Right lobe of liver (tissue), 6 donors: Measurements from ENCODE around the gene ACTR3C. TPM values are rescaled to one million over a fixed set of nuclear protein-coding genes. Genes with fewer than 3 reads are reported as not detected.
A peak's percentile ranks its signal among the peaks of the same experiment; 100 is the strongest.

Experiments
- ATAC-seq, 4 donors: fragments of 200-7000 bp; cut with Tn5 transposase; one replicate each; pipeline ENCODE4 v1.9.1; 2020; ENCODE audit warnings: mild to moderate bottlenecking in 4 of 4, moderate library complexity in 4 of 4
- DNase-seq, 3 donors: peaks; one replicate each; pipeline ENCODE4 v3.0.0-alpha.2; 2020
- H3K27ac ChIP-seq, 3 donors: fragments of 200-600 bp; one replicate each; pipeline ENCODE4 v1.8.0; 2022
- H3K27me3 ChIP-seq, 2 donors: fragments of 200-600 bp; one replicate each; pipeline ENCODE4 v1.8.0; 2022
- H3K36me3 ChIP-seq, 4 donors: fragments of 200-600 bp; sonication (generic) in 1 of 4; one replicate each; pipeline versions ENCODE4 v1.5.1 to v1.8.0; 2017 to 2022; ENCODE audit warnings: control low read depth in 1 of 4
- H3K4me1 ChIP-seq, 4 donors: fragments of 200-600 bp; sonication (generic) in 1 of 4; one replicate each; pipeline versions ENCODE4 v1.5.1 to v1.8.0; 2017 to 2022; ENCODE audit warnings: control low read depth in 1 of 4
- H3K4me3 ChIP-seq, 3 donors: fragments of 200-600 bp; one replicate each; pipeline ENCODE4 v1.8.0; 2022
- H3K9me3 ChIP-seq, 4 donors: fragments of 200-600 bp; sonication (generic) in 1 of 4; one replicate each; pipeline versions ENCODE4 v1.5.1 to v1.8.0; 2017 to 2022; ENCODE audit warnings: control low read depth in 1 of 4
- POLR2A ChIP-seq: fragments of 450-650 bp; IDR thresholded peaks from one replicate; pipeline ENCODE4 v1.6.1; 2017; ENCODE audit warnings: antibody characterized with exemption, mild to moderate bottlenecking
- WGBS: methylation state at CpG from one replicate; pipeline ENCODE4 v1.1.6; 2018; ENCODE audit warnings: low coverage, low lambda C conversion rate; ENCODE audit not compliant: insufficient coverage; ENCODE audit errors: missing lambda C conversion rate; 5-methylcytosine and 5-hydroxymethylcytosine counted together
- intact Hi-C, 2 donors: fragments of 100-400 bp; cut with DNase I; formaldehyde crosslinking; loops; one replicate each; pipeline versions ENCODE4 v1.11.2 to v1.14.1; 2022
- total RNA-seq, 6 experiments: library from RNA; depleted of rRNA in 2 of 6; stranded (reverse); fragments of >200 nt in 2 of 6; fragmentation: NEBNext Ultra II Directional in 3 of 6; extraction: Animal tissue kit (Norgen Biotek cat#: 25700) in 3 of 6; gene quantifications; one replicate each; pipeline versions ENCODE4 v1.1.0 to v1.2.4, GENCODE V29; 2016 to 2023
- TF ChIP-seq, protein P1 (sequence below), 4 donors: fragments of 200-600 bp in 3 of 4; fragments of 450-650 bp in 1 of 4; IDR thresholded peaks; one replicate each; pipeline versions ENCODE4 v1.5.1 to v1.8.0; 2016 to 2022; ENCODE audit warnings: antibody characterized with exemption in 4 of 4, mild to moderate bottlenecking in 2 of 4
- donor health status: DM: no; HTN: yes; CAD: no.
- donor health status: DM: no; HTN: no; CAD: no.
- donor health status: DM: no; HTN: no; CAD: no.
- donor health status: DM: no; HTN: yes; CAD: no.
- donor health status: DM: no; HTN: yes; CAD: no.

ACTR3C gene
- total RNA-seq, 6 experiments from 2014 or later = 30.0 to 36.5 (median 32.7) TPM

DNA sequence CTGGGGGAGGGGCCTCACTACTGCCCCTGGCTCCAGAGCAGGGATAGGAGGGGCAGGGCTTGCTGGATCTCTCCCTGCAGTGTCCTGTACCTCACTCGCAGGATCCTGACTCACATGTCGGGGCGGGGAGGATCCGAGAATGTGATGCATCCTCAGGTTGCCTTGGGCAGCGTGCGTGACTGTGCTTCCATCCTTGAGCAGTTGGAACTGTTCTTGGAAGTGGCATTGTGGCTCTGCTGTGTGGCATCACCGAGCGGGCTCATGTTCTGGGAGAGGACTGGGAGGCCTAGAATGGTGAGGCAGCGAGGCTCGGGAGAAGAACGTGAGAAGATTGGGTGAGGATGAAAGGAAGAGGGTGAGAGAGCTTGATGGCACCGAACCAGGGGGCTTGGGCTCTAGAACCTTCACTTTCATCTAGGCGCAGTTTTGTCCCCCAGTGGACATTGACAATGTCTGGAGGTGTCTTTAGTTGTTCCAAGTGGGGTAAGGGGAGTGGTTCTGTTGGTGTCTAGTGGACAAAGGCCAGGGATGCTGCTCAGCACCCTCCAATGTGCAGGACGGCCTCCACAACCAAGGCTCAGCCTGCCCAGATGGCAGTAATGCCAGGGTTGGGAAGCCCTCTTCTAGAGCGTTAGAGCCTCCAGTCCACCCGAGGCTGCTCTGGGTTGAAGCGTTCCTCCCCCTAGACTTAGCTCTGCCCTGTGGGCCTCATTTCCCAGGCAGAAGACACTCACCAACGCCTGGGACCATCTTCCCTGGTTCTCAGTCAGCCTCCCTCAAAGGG lies 9.7 kb upstream of the ACTR3C start:
- no peaks in the 10 kb centered on the region for H3K9me3 ChIP-seq
- H3K27me3 ChIP-seq = no peaks in the 10 kb centered on the region
- H3K36me3 ChIP-seq = peaks cover 0 to 17% (median 3%) of the 10 kb centered on the region in 4 donors
- no peak for TF ChIP-seq POLR2A
- TF ChIP-seq, protein P1, sequence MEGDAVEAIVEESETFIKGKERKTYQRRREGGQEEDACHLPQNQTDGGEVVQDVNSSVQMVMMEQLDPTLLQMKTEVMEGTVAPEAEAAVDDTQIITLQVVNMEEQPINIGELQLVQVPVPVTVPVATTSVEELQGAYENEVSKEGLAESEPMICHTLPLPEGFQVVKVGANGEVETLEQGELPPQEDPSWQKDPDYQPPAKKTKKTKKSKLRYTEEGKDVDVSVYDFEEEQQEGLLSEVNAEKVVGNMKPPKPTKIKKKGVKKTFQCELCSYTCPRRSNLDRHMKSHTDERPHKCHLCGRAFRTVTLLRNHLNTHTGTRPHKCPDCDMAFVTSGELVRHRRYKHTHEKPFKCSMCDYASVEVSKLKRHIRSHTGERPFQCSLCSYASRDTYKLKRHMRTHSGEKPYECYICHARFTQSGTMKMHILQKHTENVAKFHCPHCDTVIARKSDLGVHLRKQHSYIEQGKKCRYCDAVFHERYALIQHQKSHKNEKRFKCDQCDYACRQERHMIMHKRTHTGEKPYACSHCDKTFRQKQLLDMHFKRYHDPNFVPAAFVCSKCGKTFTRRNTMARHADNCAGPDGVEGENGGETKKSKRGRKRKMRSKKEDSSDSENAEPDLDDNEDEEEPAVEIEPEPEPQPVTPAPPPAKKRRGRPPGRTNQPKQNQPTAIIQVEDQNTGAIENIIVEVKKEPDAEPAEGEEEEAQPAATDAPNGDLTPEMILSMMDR (IDR thresholded peaks at IDR 0.05) = no peak
- H3K4me1 ChIP-seq = peaks cover 0 to 37% (median 18%) of the 10 kb centered on the region in 4 donors
- H3K27ac ChIP-seq = no peak overlapping the region
- DNase-seq = no peak
- intact Hi-C loops = no loop called here
- WGBS = 100% methylated on average over 1 of the region's 18 CpGs
- no peak for ATAC-seq
- no peak overlapping the region for H3K4me3 ChIP-seq

DNA sequence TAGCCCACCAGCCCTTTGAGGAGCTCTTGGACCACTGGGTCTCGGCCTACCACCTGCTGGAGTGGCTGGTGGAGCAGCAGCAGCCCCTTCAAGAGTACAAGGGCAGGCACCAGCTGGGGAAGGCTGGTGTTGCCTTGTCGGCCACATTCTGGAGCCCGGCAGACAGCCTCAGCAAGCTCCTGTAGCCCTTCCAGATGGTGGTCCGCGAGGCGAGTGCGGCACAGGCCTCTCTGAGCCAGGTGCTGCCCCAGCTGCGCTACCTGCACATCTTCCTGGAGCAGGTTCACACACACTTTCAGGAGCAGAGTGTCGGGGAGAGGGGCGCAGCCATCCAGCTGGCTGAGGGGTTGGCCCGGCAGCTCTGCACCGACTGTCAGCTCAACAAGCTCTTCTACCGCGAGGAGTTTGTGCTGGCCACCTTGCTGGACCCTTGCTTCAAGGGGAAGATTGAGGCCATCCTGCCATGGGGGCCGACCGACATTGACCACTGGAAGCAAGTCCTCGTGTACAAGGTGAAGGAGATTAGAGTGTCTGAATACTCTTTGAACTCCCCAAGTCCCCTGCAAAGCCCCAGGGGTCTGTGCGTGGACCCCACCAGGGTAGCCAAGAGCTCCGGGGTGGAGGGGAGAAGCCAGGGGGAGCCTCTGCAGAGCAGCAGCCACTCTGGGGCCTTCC lies 7.0 kb upstream of the ACTR3C start:
- DNase-seq = no peak
- intact Hi-C loops = no loop called here
- Histone ChIP-seq H3K27me3 (no peaks in the 10 kb centered on the region), H3K4me1 (peaks cover 0 to 17% (median 6%) of the 10 kb centered on the region in 4 donors), H3K27ac (no peak overlapping the region), H3K4me3 (no peak overlapping the region), H3K36me3 (peaks cover 0 to 17% (median 7%) of the 10 kb centered on the region in 4 donors), H3K9me3 (no peaks in the 10 kb centered on the region)
- ATAC-seq = no peak
- TF ChIP-seq POLR2A = no peak
- TF ChIP-seq, protein P1 (IDR thresholded peaks at IDR 0.05) = no peak
- 100% methylated on average over 1 of the region's 19 CpGs for WGBS

DNA sequence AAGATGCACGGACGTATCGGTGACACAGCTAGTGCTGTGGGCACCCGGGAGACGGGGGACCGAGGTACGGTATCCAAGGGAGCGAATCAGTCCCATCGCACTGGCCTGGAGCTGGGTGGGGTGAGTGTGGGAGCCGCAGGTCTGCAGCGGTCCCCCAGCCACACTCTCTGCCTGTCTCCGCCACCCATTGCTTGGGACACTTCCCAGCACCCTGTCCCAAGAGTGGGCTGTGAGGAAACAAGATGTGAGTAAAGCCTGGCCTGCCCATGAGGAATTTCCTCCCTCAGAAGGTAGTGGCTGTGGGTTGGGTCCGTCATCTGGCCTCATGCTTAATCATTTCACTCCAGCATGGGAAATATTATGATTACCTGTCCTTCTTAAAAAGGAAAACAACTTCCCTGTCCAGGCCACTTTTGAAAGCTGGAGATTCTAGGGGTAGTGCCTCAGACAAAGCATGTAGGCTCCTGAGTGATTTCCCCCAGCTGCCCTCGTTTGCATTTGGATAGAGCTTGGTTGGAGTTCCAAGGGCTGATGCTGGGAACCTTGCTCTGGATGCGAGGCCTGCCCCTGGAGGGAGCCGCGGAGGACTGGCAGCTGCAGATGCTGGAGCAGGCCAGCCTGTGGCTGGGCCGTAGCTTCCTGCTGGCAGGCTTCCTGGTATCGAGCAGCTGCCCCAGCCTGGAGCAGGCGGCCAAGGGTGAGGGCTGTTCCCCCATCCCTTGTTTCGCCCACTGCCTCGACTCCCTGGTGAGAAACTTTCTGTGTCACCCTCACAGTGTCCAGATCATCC lies 6.2 kb upstream of the ACTR3C start:
- DNase-seq (peak in 1 of 3 donors; percentile 69), ATAC-seq (peak; percentile 17 to 69 (median 50))
- 79% methylated on average over 9 of the region's 22 CpGs for WGBS
- intact Hi-C loops = no loop called here
- H3K36me3 ChIP-seq = peaks cover 0 to 17% (median 7%) of the 10 kb centered on the region in 4 donors
- no peak overlapping the region for H3K4me3 ChIP-seq
- H3K9me3 ChIP-seq = no peaks in the 10 kb centered on the region
- no peak overlapping the region for H3K27ac ChIP-seq
- peaks cover 0 to 17% (median 6%) of the 10 kb centered on the region in 4 donors for H3K4me1 ChIP-seq
- TF ChIP-seq POLR2A = no peak
- TF ChIP-seq, protein P1 (IDR thresholded peaks at IDR 0.05) = no peak
- no peaks in the 10 kb centered on the region for H3K27me3 ChIP-seq

DNA sequence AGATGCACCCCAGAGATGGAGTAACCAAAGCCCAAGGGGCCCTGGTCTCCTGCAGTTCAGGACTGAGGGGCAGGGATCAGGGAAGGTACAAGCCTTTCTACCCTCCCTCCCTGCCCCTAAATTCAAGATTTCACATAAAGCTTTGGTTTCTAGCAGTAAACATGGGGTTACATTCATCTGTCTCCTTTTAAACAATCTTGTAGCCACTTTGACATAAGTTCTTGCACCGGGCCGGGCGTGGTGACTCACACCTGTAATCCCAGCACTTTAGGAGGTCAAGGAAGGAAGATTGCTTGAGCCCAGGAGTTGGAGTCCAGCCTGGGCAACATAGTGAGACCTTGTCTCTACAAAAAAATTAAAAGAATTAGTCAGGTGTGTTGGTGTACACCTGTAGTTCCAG lies 4.0 kb upstream of the ACTR3C start:
- TF ChIP-seq, protein P1 (IDR thresholded peaks at IDR 0.05) = no peak
- no peak for TF ChIP-seq POLR2A
- Histone ChIP-seq H3K4me1 (peaks cover 0 to 16% (median 8%) of the 10 kb centered on the region in 4 donors), H3K4me3 (no peak overlapping the region), H3K36me3 (peaks cover 0 to 17% (median 7%) of the 10 kb centered on the region in 4 donors), H3K27ac (no peak overlapping the region), H3K27me3 (no peaks in the 10 kb centered on the region), H3K9me3 (no peaks in the 10 kb centered on the region)
- intact Hi-C loops = no loop called here
- 97% methylated on average over 3 of the region's 3 CpGs for WGBS
- DNase-seq (peak in 1 of 3 donors; percentile 13), ATAC-seq (no peak)
